Naive thymus-derived CD4-positive, alpha-beta T cell (primary cell): ENCODE data around the gene UTP14A. TPM values are rescaled to one million over a fixed set of nuclear protein-coding genes. Genes with fewer than 3 reads are reported as not detected.
A peak's percentile ranks its signal among the peaks of the same experiment; 100 is the strongest.

ENCODE experiments used
- ATAC-seq: fragments of 150-1000 bp; cut with Tn5 transposase; 2 replicates; pipeline ENCODE4 v1.10.0; 2021; ENCODE audit warnings: mild to moderate bottlenecking, moderate library complexity
- CTCF ChIA-PET: fragments of 350-600 bp; sonication (Branson Sonifier 250); formaldehyde crosslinking; loops from one replicate; lab custom pipeline; 2021; ENCODE audit warnings: antibody characterized with exemption; lab: Charles Lee
- POLR2A ChIA-PET: fragments of 350-600 bp; sonication (Branson Sonifier 250); formaldehyde crosslinking; loops from one replicate; lab custom pipeline; 2021; ENCODE audit warnings: antibody characterized with exemption, inconsistent platforms; lab: Charles Lee
- DNase-seq, 9 donors: peaks; one replicate each; pipeline versions ENCODE4 v3.0.0 to v3.0.0-alpha.2; 2020 to 2022; ENCODE audit warnings: mixed read lengths in 1 of 9
- H3K27ac ChIP-seq: one replicate; pipeline ENCODE4 v1.7.0; 2013; ENCODE audit warnings: mild to moderate bottlenecking, low read depth, low read length, moderate library complexity
- H3K27me3 ChIP-seq, 2 donors: one replicate each; pipeline ENCODE4 v1.7.0; 2013; ENCODE audit warnings: low read length in 2 of 2, mild to moderate bottlenecking in 2 of 2, moderate library complexity in 2 of 2; ENCODE audit not compliant: control insufficient read depth in 2 of 2, insufficient read depth in 2 of 2
- H3K36me3 ChIP-seq, 3 experiments: 1 replicate in 2 of 3; 2 replicates in 1 of 3; pipeline ENCODE4 v1.7.0; 2013; ENCODE audit warnings: low read length in 3 of 3, mild to moderate bottlenecking in 3 of 3, moderate library complexity in 1 of 3; ENCODE audit not compliant: insufficient read depth in 3 of 3, control insufficient read depth in 2 of 3
- H3K4me1 ChIP-seq, 2 donors: one replicate each; pipeline ENCODE4 v1.7.0; 2013; ENCODE audit warnings: low read length in 2 of 2, mild to moderate bottlenecking in 2 of 2, moderate library complexity in 1 of 2; ENCODE audit not compliant: control insufficient read depth in 2 of 2, insufficient read depth in 2 of 2
- H3K4me3 ChIP-seq: 2 replicates; pipeline ENCODE4 v1.7.0; 2013; ENCODE audit warnings: mild to moderate bottlenecking, low read length
- H3K9me3 ChIP-seq, 3 experiments: 1 replicate in 2 of 3; 2 replicates in 1 of 3; pipeline ENCODE4 v1.7.0; 2013; ENCODE audit warnings: low read length in 3 of 3; ENCODE audit not compliant: control insufficient read depth in 2 of 3
- H3K27ac Mint-ChIP-seq, 9 donors: one replicate each; pipeline ENCODE4 v1.8.0; 2020 to 2022; ENCODE audit warnings: mixed read lengths in 9 of 9, mild to moderate bottlenecking in 8 of 9, moderate library complexity in 5 of 9, inconsistent platforms in 2 of 9
- H3K27me3 Mint-ChIP-seq, 5 donors: one replicate each; pipeline ENCODE4 v1.8.0; 2021 to 2022; ENCODE audit warnings: mixed read lengths in 5 of 5, mild to moderate bottlenecking in 1 of 5
- H3K36me3 Mint-ChIP-seq, 5 donors: one replicate each; pipeline ENCODE4 v1.8.0; 2020 to 2022; ENCODE audit warnings: mixed read lengths in 5 of 5, mild to moderate bottlenecking in 3 of 5, inconsistent platforms in 1 of 5
- H3K4me1 Mint-ChIP-seq, 7 donors: one replicate each; pipeline ENCODE4 v1.8.0; 2020 to 2022; ENCODE audit warnings: mixed read lengths in 7 of 7, mild to moderate bottlenecking in 3 of 7, inconsistent platforms in 1 of 7
- H3K4me3 Mint-ChIP-seq, 10 donors: one replicate each; pipeline ENCODE4 v1.8.0; 2020 to 2022; ENCODE audit warnings: mild to moderate bottlenecking in 10 of 10, mixed read lengths in 10 of 10, moderate library complexity in 6 of 10, inconsistent platforms in 2 of 10
- H3K9me3 Mint-ChIP-seq, 11 donors: one replicate each; pipeline ENCODE4 v1.8.0; 2020 to 2022; ENCODE audit warnings: mixed read lengths in 11 of 11, mild to moderate bottlenecking in 4 of 11, inconsistent platforms in 1 of 11, moderate library complexity in 1 of 11
- intact Hi-C, 2 donors: fragments of 100-400 bp; cut with micrococcal nuclease; formaldehyde crosslinking; loops; one replicate each; pipeline ENCODE4 v1.15.1; 2023
- polyA plus RNA-seq, 2 donors: library from polyadenylated mRNA; unstranded; fragments of 300-500 nt; fragmentation: Illumina TruSeq; gene quantifications; one replicate each; pipeline ENCODE4 v1.2.3, GENCODE V29; 2021
- total RNA-seq, 6 experiments: library from RNA in 5 of 6; stranded (reverse) in 5 of 6; gene quantifications; 1 replicate in 5 of 6; 2 replicates in 1 of 6; pipeline ENCODE4 v1.2.3 and lab custom pipeline; 2021 to 2026

UTP14A gene
- total and polyA plus RNA-seq, 7 experiments from 2014 or later, result 11.0 to 28.6 (median 16.5) TPM

DNA sequence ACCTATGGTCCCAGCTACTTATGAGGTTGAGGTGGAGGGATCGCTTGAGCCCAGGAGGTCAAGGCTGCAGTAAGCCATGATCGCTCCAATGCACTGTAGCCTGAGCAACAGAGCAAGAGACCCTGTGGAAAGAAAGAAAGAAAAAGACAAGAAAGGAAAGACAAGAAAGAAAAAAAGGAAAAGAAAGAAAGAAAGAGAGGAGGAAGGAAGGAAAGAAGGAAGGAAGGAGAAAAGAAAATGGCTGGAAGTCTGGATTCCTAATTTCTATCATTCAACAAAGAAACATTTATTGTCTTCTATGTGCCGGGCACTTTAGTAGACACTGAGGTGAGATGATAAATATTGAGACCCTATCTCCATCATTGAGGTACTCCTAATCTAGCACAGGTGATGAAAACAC lies 49.7 kb downstream of the UTP14A start:
- Mint-ChIP-seq H3K36me3 (peaks cover 0 to 5% (median 0%) of the 10 kb centered on the region in 5 donors), H3K4me1 (peaks cover 6 to 24% (median 17%) of the 10 kb centered on the region in 7 donors), H3K4me3 (peak overlapping the region in 6 of 10 donors; percentile 9 to 60 (median 22)), H3K27me3 (peaks cover 0 to 8% (median 0%) of the 10 kb centered on the region in 5 donors), H3K9me3 (peaks cover 0 to 7% (median 0%) of the 10 kb centered on the region in 11 donors), H3K27ac (peak overlapping the region in 3 of 9 donors; percentile 4 to 62 (median 21))
- Histone ChIP-seq H3K4me1 (no peaks in the 10 kb centered on the region), H3K4me3 (no peak overlapping the region), H3K27ac (no peak overlapping the region), H3K27me3 (no peaks in the 10 kb centered on the region), H3K9me3 (no peaks in the 10 kb centered on the region), H3K36me3 (no peaks in the 10 kb centered on the region)
- DNase-seq (no peak), ATAC-seq (no peak)
- intact Hi-C loops, result no loop called here
- ChIA-PET POLR2A (interaction anchor here (0.9 kb wide), 1 partner anchor 10 kb away, joined by 4 read pairs; no protein-coding TSS in a partner anchor), CTCF (no interaction called here)

DNA sequence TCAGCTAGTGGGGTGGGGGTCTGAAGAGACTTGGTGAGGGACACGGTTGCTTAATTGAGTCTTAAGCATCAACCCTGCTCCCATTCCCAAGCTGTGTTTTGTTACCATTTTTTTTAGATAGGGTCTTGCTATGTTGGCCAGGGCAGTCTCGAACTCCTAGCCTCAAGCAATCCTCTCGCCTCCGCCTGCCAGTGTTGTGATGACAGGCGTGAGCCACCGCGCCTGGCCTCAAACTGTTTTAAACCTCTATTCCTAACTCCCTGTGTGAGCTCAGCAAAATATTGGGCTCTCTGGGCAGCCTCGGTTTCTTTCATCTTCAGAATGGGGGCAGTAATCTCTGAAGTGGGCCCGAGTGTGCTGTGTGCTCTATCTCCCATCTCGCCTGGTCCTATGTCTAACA lies 50.2 kb downstream of the UTP14A start:
- intact Hi-C loops, result no loop called here
- no peak overlapping the region for H3K27ac ChIP-seq
- no peaks in the 10 kb centered on the region for H3K36me3 ChIP-seq
- H3K27me3 ChIP-seq, result no peaks in the 10 kb centered on the region
- DNase-seq (no peak), ATAC-seq (no peak)
- Mint-ChIP-seq H3K4me1 (peaks cover 6 to 25% (median 20%) of the 10 kb centered on the region in 7 donors), H3K36me3 (peaks cover 0 to 5% (median 0%) of the 10 kb centered on the region in 5 donors), H3K4me3 (peak overlapping the region in 9 of 10 donors; percentile 31 to 75 (median 61)), H3K9me3 (peaks cover 0 to 7% (median 0%) of the 10 kb centered on the region in 11 donors), H3K27ac (no peak overlapping the region), H3K27me3 (peaks cover 0 to 8% (median 0%) of the 10 kb centered on the region in 5 donors)
- CTCF ChIA-PET, result no interaction called here
- POLR2A ChIA-PET, result interaction anchor here (0.9 kb wide), 1 partner anchor 9 kb away, joined by 4 read pairs; no protein-coding TSS in a partner anchor
- no peak overlapping the region for H3K4me3 ChIP-seq
- no peaks in the 10 kb centered on the region for H3K9me3 ChIP-seq
- peaks cover 0 to 4% of the 10 kb centered on the region in 2 donors for H3K4me1 ChIP-seq

DNA sequence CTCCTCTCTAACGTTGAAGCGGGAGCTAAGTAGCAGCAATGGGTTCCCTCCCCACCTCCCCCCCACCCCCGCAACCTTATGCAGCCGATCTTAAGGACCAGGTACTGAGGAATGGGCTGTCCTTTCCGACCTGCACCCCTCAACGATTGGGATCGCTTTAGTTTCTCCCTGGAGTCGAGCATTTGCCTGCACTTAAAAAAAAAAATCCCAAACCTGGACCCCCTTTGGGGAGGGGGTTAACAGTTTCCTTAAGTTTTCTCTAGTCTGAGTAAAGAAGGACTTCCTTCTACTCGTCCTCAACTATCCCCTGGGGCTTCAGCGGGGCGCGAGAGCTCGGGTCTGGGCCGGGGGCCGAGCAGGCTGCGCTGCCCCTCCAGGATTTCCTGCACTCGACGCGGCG lies 50.8 kb downstream of the UTP14A start:
- ATAC-seq, result no peak
- POLR2A ChIA-PET, result interaction anchor here (0.9 kb wide), 1 partner anchor 9 kb away, joined by 4 read pairs; no protein-coding TSS in a partner anchor
- Mint-ChIP-seq H3K9me3 (peaks cover 0 to 6% (median 0%) of the 10 kb centered on the region in 11 donors), H3K4me1 (peaks cover 8 to 31% (median 26%) of the 10 kb centered on the region in 7 donors), H3K4me3 (peak overlapping the region; percentile 34 to 75 (median 65)), H3K27ac (no peak overlapping the region), H3K27me3 (peaks cover 0 to 8% (median 0%) of the 10 kb centered on the region in 5 donors), H3K36me3 (peaks cover 0 to 5% (median 0%) of the 10 kb centered on the region in 5 donors)
- DNase-seq, result no peak
- H3K9me3 ChIP-seq, result no peaks in the 10 kb centered on the region
- no peak overlapping the region for H3K27ac ChIP-seq
- no peak overlapping the region for H3K4me3 ChIP-seq
- CTCF ChIA-PET, result no interaction called here
- no peaks in the 10 kb centered on the region for H3K27me3 ChIP-seq
- H3K4me1 ChIP-seq, result peaks cover 3 to 10% of the 10 kb centered on the region in 2 donors
- intact Hi-C loops, result no loop called here
- no peaks in the 10 kb centered on the region for H3K36me3 ChIP-seq

DNA sequence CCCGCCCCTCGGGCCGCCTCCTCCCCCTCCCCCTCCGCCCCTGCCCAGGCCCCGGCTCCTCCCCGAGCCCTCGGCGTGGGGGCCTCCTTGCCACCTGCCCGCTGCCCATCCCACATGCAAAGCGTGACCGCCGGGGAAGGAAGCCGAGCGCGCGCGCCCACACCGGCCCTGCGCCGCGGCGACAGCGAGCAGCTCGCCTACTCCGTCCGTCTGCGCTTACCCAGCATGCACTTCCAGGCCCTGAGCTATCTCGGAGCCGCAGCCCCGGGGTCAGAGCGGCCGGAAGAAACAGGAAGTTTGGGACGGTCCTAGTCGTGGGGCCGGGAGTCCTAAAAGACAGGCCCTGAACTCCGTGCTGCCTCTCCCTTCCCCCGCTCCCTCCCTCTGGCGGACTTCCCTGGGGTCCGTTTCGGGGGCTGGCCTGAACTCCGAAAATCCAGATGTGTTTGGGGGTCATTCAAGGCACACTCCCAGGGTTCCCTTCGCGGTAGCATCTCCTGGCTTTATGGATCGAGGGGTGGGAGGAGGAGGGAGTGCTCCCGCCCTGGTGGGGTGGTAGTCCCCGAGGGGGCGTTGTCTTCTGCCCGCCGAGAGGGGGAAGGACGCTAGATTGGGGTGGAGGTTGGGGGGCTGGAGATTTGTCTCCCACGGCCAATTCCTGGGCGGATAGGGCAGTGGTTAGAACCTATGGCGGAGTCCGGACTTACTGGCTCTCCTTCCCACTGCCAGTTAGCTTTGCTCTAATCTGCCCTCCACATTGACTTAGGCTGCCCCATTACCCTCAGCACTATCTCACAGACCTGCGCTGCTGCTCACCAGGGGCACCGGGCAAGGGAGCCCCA lies 51.5 kb downstream of the UTP14A start:
- Histone ChIP-seq H3K27ac (peak overlapping the region; percentile 45), H3K27me3 (no peaks in the 10 kb centered on the region), H3K4me1 (peaks cover 5 to 12% of the 10 kb centered on the region in 2 donors), H3K9me3 (no peaks in the 10 kb centered on the region), H3K4me3 (peak overlapping the region; percentile 47), H3K36me3 (no peaks in the 10 kb centered on the region)
- POLR2A ChIA-PET, result no interaction called here
- peaks cover 11 to 31% (median 28%) of the 10 kb centered on the region in 7 donors for H3K4me1 Mint-ChIP-seq
- H3K36me3 Mint-ChIP-seq, result peaks cover 0 to 4% (median 0%) of the 10 kb centered on the region in 5 donors
- CTCF ChIA-PET, result no interaction called here
- peak overlapping the region in 7 of 9 donors; percentile 6 to 58 (median 32) for H3K27ac Mint-ChIP-seq
- H3K9me3 Mint-ChIP-seq, result peaks cover 0 to 4% (median 0%) of the 10 kb centered on the region in 11 donors
- ATAC-seq (peak; percentile 74), DNase-seq (peak in 2 of 9 donors; percentile 8 to 66)
- H3K4me3 Mint-ChIP-seq, result peak overlapping the region; percentile 60 to 80 (median 68)
- intact Hi-C loops, result no loop called here
- peaks cover 0 to 8% (median 0%) of the 10 kb centered on the region in 5 donors for H3K27me3 Mint-ChIP-seq

GRCh38 chrX:129958083-129958465 lies 52.1 kb downstream of the UTP14A start:
- ChIA-PET POLR2A (no interaction called here), CTCF (no interaction called here)
- ATAC-seq, result no peak
- peaks cover 5 to 12% of the 10 kb centered on the region in 2 donors for H3K4me1 ChIP-seq
- peaks cover 0 to 1% (median 0%) of the 10 kb centered on the region in 11 donors for H3K9me3 Mint-ChIP-seq
- H3K9me3 ChIP-seq, result no peaks in the 10 kb centered on the region
- peaks cover 0 to 4% (median 0%) of the 10 kb centered on the region in 5 donors for H3K27me3 Mint-ChIP-seq
- peak overlapping the region; percentile 60 to 80 (median 68) for H3K4me3 Mint-ChIP-seq
- no peaks in the 10 kb centered on the region for H3K27me3 ChIP-seq
- no peak overlapping the region for H3K27ac ChIP-seq
- H3K4me1 Mint-ChIP-seq, result peaks cover 11 to 27% (median 24%) of the 10 kb centered on the region in 7 donors
- H3K36me3 Mint-ChIP-seq, result no peaks in the 10 kb centered on the region
- intact Hi-C loops, result no loop called here
- H3K4me3 ChIP-seq, result no peak overlapping the region
- no peaks in the 10 kb centered on the region for H3K36me3 ChIP-seq
- no peak for DNase-seq
- H3K27ac Mint-ChIP-seq, result peak overlapping the region in 7 of 9 donors; percentile 6 to 59 (median 32)

DNA sequence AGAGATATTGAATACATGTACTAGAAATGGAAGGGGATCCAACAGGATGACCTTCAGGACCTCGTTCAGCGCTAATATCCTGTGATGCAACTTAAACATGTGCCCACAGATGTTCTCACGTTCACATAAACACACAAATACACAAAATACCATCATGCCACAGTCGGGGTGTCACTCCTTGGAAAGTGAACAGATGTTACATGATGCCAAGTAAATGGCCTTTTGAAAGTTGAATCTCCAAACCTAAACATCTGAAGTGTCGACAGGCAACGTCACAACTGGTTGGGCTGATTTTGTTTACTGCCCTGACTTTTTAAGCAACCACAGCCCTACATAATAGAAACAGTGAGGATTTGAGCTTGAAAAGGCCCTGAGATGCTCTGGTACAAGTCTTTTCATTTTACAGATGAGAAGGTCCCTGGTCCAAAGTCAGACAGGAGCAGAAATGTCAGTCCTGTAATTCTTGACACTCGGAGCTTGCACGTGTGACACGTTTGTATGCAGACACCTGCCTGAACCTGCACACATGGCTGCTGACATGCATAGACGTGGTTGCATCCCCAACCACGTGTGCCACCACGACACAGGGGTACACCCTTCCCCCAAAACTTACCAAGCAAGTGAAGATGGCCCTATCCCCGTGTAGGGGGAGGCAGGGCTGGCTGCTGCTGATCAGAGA lies 53.0 kb downstream of the UTP14A start:
- Histone ChIP-seq H3K9me3 (no peaks in the 10 kb centered on the region), H3K27me3 (no peaks in the 10 kb centered on the region), H3K36me3 (no peaks in the 10 kb centered on the region), H3K27ac (no peak overlapping the region), H3K4me3 (no peak overlapping the region), H3K4me1 (peaks cover 5 to 12% of the 10 kb centered on the region in 2 donors)
- Mint-ChIP-seq H3K4me3 (peak overlapping the region in 3 of 10 donors; percentile 60 to 75 (median 73)), H3K9me3 (peaks cover 0 to 1% (median 0%) of the 10 kb centered on the region in 11 donors), H3K27ac (peak overlapping the region in 3 of 9 donors; percentile 6 to 79 (median 48)), H3K27me3 (peaks cover 0 to 4% (median 0%) of the 10 kb centered on the region in 5 donors), H3K36me3 (no peaks in the 10 kb centered on the region), H3K4me1 (peaks cover 11 to 27% (median 19%) of the 10 kb centered on the region in 7 donors)
- ChIA-PET POLR2A (no interaction called here), CTCF (no interaction called here)
- intact Hi-C loops, result no loop called here
- DNase-seq (no peak), ATAC-seq (no peak)
